Measurements from ENCODE around the gene RCAN1. TPM values are rescaled to one million over a fixed set of nuclear protein-coding genes. Genes with fewer than 3 reads are reported as not detected.

The RCAN1 gene
- total and polyA plus RNA-seq, 4 donors: 26.7 to 67.9 (median 46.7) TPM

- TF ChIP-seq, protein P1, sequence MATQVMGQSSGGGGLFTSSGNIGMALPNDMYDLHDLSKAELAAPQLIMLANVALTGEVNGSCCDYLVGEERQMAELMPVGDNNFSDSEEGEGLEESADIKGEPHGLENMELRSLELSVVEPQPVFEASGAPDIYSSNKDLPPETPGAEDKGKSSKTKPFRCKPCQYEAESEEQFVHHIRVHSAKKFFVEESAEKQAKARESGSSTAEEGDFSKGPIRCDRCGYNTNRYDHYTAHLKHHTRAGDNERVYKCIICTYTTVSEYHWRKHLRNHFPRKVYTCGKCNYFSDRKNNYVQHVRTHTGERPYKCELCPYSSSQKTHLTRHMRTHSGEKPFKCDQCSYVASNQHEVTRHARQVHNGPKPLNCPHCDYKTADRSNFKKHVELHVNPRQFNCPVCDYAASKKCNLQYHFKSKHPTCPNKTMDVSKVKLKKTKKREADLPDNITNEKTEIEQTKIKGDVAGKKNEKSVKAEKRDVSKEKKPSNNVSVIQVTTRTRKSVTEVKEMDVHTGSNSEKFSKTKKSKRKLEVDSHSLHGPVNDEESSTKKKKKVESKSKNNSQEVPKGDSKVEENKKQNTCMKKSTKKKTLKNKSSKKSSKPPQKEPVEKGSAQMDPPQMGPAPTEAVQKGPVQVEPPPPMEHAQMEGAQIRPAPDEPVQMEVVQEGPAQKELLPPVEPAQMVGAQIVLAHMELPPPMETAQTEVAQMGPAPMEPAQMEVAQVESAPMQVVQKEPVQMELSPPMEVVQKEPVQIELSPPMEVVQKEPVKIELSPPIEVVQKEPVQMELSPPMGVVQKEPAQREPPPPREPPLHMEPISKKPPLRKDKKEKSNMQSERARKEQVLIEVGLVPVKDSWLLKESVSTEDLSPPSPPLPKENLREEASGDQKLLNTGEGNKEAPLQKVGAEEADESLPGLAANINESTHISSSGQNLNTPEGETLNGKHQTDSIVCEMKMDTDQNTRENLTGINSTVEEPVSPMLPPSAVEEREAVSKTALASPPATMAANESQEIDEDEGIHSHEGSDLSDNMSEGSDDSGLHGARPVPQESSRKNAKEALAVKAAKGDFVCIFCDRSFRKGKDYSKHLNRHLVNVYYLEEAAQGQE (IDR thresholded peaks at IDR 0.05): no peak
- TF ChIP-seq YY1 (IDR thresholded peaks at IDR 0.05) (no peak), RAD21 (IDR thresholded peaks at IDR 0.05) (no peak), ZBTB33 (IDR thresholded peaks at IDR 0.05) (no peak), JUND (IDR thresholded peaks at IDR 0.05) (no peak), TAF1 (conservative IDR thresholded peaks at IDR 0.05) (no peak)
Measured at GRCh38 chr21:34609933-34610549, 4.9 kb downstream of the RCAN1 start (continued).

- WGBS: 98% methylated on average over 4 of the region's 4 CpGs
- H3K9ac ChIP-seq (ENCODE audit: low read depth in 1 of 2, low read length in 2 of 2): no peak overlapping the region
- H3K36me3 ChIP-seq (ENCODE audit: control insufficient read depth in 4 of 4, insufficient read depth in 3 of 4, low read depth in 1 of 4, low read length in 3 of 4): no peaks in the 10 kb centered on the region
Measured at GRCh38 chr21:34609244-34609932, 5.5 kb downstream of the RCAN1 start.

More at GRCh38 chr21:34609244-34609932, 5.5 kb downstream of the RCAN1 start:
- peaks cover 0 to 12% (median 9%) of the 10 kb centered on the region in 4 donors for H3K4me1 ChIP-seq (ENCODE audit: control insufficient read depth in 4 of 4, insufficient read depth in 4 of 4, low read length in 3 of 4)
- no peak overlapping the region for H3K4me3 ChIP-seq (ENCODE audit: low read depth in 1 of 3, low read length in 3 of 3)
- no peak for DNase-seq (ENCODE audit: low spot score)
- H3K9me3 ChIP-seq (ENCODE audit: control insufficient read depth in 4 of 4, low read length in 3 of 4): no peaks in the 10 kb centered on the region
- no peak overlapping the region for H3K27ac ChIP-seq (ENCODE audit: low read depth in 1 of 2, low read length in 2 of 2)
- no peaks in the 10 kb centered on the region for H3K27me3 ChIP-seq (ENCODE audit: control insufficient read depth in 4 of 4, insufficient read depth in 4 of 4, low read length in 3 of 4)
- TF ChIP-seq HNF4A (conservative IDR thresholded peaks at IDR 0.05): no peak
- no peak for TF ChIP-seq GABPA (IDR thresholded peaks at IDR 0.05 in 1 of 2, conservative IDR thresholded peaks at IDR 0.05 in 1 of 2)
- no peak for TF ChIP-seq HNF4G (IDR thresholded peaks at IDR 0.05)
- no peak for TF ChIP-seq YY1 (IDR thresholded peaks at IDR 0.05)
- TF ChIP-seq, protein P2, sequence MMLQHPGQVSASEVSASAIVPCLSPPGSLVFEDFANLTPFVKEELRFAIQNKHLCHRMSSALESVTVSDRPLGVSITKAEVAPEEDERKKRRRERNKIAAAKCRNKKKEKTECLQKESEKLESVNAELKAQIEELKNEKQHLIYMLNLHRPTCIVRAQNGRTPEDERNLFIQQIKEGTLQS (IDR thresholded peaks at IDR 0.05): no peak
- no peak for TF ChIP-seq SP1 (IDR thresholded peaks at IDR 0.05)
- TF ChIP-seq JUND (IDR thresholded peaks at IDR 0.05): no peak
- TF ChIP-seq, protein P3, sequence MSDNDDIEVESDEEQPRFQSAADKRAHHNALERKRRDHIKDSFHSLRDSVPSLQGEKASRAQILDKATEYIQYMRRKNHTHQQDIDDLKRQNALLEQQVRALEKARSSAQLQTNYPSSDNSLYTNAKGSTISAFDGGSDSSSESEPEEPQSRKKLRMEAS (IDR thresholded peaks at IDR 0.05): no peak
- no peak for TF ChIP-seq TAF1 (conservative IDR thresholded peaks at IDR 0.05)
- TF ChIP-seq, protein P4, sequence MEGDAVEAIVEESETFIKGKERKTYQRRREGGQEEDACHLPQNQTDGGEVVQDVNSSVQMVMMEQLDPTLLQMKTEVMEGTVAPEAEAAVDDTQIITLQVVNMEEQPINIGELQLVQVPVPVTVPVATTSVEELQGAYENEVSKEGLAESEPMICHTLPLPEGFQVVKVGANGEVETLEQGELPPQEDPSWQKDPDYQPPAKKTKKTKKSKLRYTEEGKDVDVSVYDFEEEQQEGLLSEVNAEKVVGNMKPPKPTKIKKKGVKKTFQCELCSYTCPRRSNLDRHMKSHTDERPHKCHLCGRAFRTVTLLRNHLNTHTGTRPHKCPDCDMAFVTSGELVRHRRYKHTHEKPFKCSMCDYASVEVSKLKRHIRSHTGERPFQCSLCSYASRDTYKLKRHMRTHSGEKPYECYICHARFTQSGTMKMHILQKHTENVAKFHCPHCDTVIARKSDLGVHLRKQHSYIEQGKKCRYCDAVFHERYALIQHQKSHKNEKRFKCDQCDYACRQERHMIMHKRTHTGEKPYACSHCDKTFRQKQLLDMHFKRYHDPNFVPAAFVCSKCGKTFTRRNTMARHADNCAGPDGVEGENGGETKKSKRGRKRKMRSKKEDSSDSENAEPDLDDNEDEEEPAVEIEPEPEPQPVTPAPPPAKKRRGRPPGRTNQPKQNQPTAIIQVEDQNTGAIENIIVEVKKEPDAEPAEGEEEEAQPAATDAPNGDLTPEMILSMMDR (IDR thresholded peaks at IDR 0.05; ENCODE audit: low read depth, low read length, missing input control): no peak
- no peak for TF ChIP-seq NR2F2 (IDR thresholded peaks at IDR 0.05)
- no peak for TF ChIP-seq RAD21 (IDR thresholded peaks at IDR 0.05)
- no peak for TF ChIP-seq FOXA2 (IDR thresholded peaks at IDR 0.05)
- no peak for TF ChIP-seq RXRA (IDR thresholded peaks at IDR 0.05)
- TF ChIP-seq, protein P1 (IDR thresholded peaks at IDR 0.05): no peak
- TF ChIP-seq ZBTB33 (IDR thresholded peaks at IDR 0.05): no peak
- TF ChIP-seq EGR1 (IDR thresholded peaks at IDR 0.05; ENCODE audit: low read depth in 2 of 2): no peak
- no peak for TF ChIP-seq FOXA1 (IDR thresholded peaks at IDR 0.05)

Data from liver (tissue), 9 donors.